Measurements from ENCODE around the gene CEL. TPM values are rescaled to one million over a fixed set of nuclear protein-coding genes. Genes with fewer than 3 reads are reported as not detected.

CEL gene
- total RNA-seq, 1 experiment from 2014 or later = 6.6 TPM

GRCh38 chr9:133029994-133030316 is 31.8 kb upstream of the CEL start:
- POLR2A ChIA-PET = interaction anchor here (0.6 to 1.6 kb wide), 5 partner anchors 8 to 159 kb away, joined by 3 to 5 read pairs (median 4); no protein-coding TSS in a partner anchor
- Mint-ChIP-seq H3K27me3 (ENCODE audit: low read depth) (peaks cover 16% of the 10 kb centered on the region), H3K9me3 (0 out of 2 replicates have a peak, but pooled peaks cover 6% of the 10 kb centered on the region), H3K27ac (peak overlapping the region; percentile 72; the same call in 1 of the 2 replicates), H3K4me3 (peak overlapping the region; percentile 99), H3K36me3 (peaks cover 8% of the 10 kb centered on the region), H3K4me1 (peaks cover 17% of the 10 kb centered on the region)
- ATAC-seq (no peak; the same call in 1 of the 2 replicates), DNase-seq (ENCODE audit: low spot score) (no peak)
- TF ChIP-seq NFE2L1 (CRISPR knock-in tag; IDR thresholded peaks at IDR 0.05) (no peak), NR2C2 (CRISPR knock-in tag; IDR thresholded peaks at IDR 0.05) (no peak), ZNF317 (CRISPR knock-in tag; IDR thresholded peaks at IDR 0.05; ENCODE audit: borderline replicate concordance, low read depth) (no peak), TEAD4 (CRISPR knock-in tag; IDR thresholded peaks at IDR 0.05) (no peak), E2F4 (CRISPR knock-in tag; IDR thresholded peaks at IDR 0.05; ENCODE audit: borderline replicate concordance, low read depth) (no peak), CDX4 (CRISPR knock-in tag; IDR thresholded peaks at IDR 0.05; ENCODE audit: borderline replicate concordance) (no peak), MLX (CRISPR knock-in tag; IDR thresholded peaks at IDR 0.05) (no peak), PRDM15 (CRISPR knock-in tag; IDR thresholded peaks at IDR 0.05) (peak; percentile 46; the same call in 1 of the 2 replicates)
- CTCF ChIA-PET = interaction anchor here (0.6 to 5.8 kb wide), 18 partner anchors 7 to 713 kb away, joined by 3 to 63 read pairs (median 6); partner anchors contain the start of genes GFI1B and TSC1

- Mint-ChIP-seq H3K27me3 (ENCODE audit: low read depth) (peaks cover 12% of the 10 kb centered on the region), H3K9me3 (0 out of 2 replicates have a peak, but pooled peaks cover 6% of the 10 kb centered on the region), H3K4me1 (peaks cover 17% of the 10 kb centered on the region), H3K36me3 (peaks cover 8% of the 10 kb centered on the region), H3K4me3 (peak within 1 kb of the TSS; percentile 99), H3K27ac (peak within 1 kb of the TSS; percentile 99)
- ChIA-PET POLR2A (interaction anchor here (0.6 to 1.6 kb wide), 7 partner anchors 8 to 158 kb away, joined by 3 to 5 read pairs (median 3); no protein-coding TSS in a partner anchor), CTCF (interaction anchor here (0.6 to 5.8 kb wide), 21 partner anchors 8 to 713 kb away, joined by 3 to 63 read pairs (median 4); partner anchors contain the start of genes GFI1B and TSC1)
- DNase-seq (ENCODE audit: low spot score) (peak; percentile 90), ATAC-seq (peak; percentile 98)
- TF ChIP-seq ERG (CRISPR knock-in tag; IDR thresholded peaks at IDR 0.05) = no peak
- no peak for TF ChIP-seq PRDM15 (CRISPR knock-in tag; IDR thresholded peaks at IDR 0.05)
- 0 out of 2 replicates have a peak, but pooled peaks have one; percentile 28 for TF ChIP-seq ZNF317 (CRISPR knock-in tag; IDR thresholded peaks at IDR 0.05; ENCODE audit: borderline replicate concordance, low read depth)
- TF ChIP-seq CBFB (CRISPR knock-in tag; IDR thresholded peaks at IDR 0.05; ENCODE audit: low read depth) = 0 out of 2 replicates have a peak, but pooled peaks have one; percentile 58
- TF ChIP-seq NFE2L1 (CRISPR knock-in tag; IDR thresholded peaks at IDR 0.05) = peak; percentile 75; the same call in 1 of the 2 replicates
- TF ChIP-seq SP1 (CRISPR knock-in tag; conservative IDR thresholded peaks at IDR 0.05) = peak; percentile 66; the same call in 1 of the 2 replicates
- TF ChIP-seq ZNF281 (CRISPR knock-in tag; IDR thresholded peaks at IDR 0.05) = no peak
- no peak for TF ChIP-seq ATF1 (CRISPR knock-in tag; IDR thresholded peaks at IDR 0.05)
- TF ChIP-seq ZNF121 (CRISPR knock-in tag; IDR thresholded peaks at IDR 0.05) = no peak
- peak; percentile 79 for TF ChIP-seq E2F5 (CRISPR knock-in tag; IDR thresholded peaks at IDR 0.05)
- no peak for TF ChIP-seq HMGA2 (CRISPR knock-in tag; IDR thresholded peaks at IDR 0.05)
Measured at GRCh38 chr9:133030317-133031129, 31.3 kb upstream of the CEL start, which contains the start of gene GTF3C5. GTF3C5 (plus strand) TSS chr9:133030997; CDS start chr9:133031012, 15 bp downstream.
